Mammary microvascular endothelial cell (primary cell): Measurements from ENCODE around the gene ACTN3. TPM values are rescaled to one million over a fixed set of nuclear protein-coding genes. Genes with fewer than 3 reads are reported as not detected.

ENCODE experiments used
- total RNA-seq: library from RNA; depleted of rRNA; stranded (reverse); fragments of >200 nt; gene quantifications from 2 replicates; pipeline ENCODE4 v1.2.3, GENCODE V29; 2015

The ACTN3 gene
- total RNA-seq = not detected in 2 replicates

GRCh38 chr11:66546368-66546965 is at the start of gene ACTN3:
ACTN3 (plus strand) TSS chr11:66546903; CDS start chr11:66546938, 35 bp downstream.

GRCh38 chr11:66510271-66510989 is 36.3 kb upstream of the ACTN3 start, which contains the start of gene BBS1:
BBS1 (plus strand) TSS chr11:66510635; CDS start chr11:66510660, 25 bp downstream.

GRCh38 chr11:66545701-66546367 is 869 bp upstream of the ACTN3 start, which contains the start of gene ZDHHC24:
ZDHHC24 (minus strand) TSS chr11:66546048; CDS start chr11:66546003, 45 bp downstream.

GRCh38 chr11:66568124-66568916 is 21.6 kb downstream of the ACTN3 start, which contains the start of gene CTSF:
CTSF (minus strand) TSS chr11:66568606; CDS start chr11:66568486, 120 bp downstream.

GRCh38 chr11:66592457-66593302 is 46.0 kb downstream of the ACTN3 start, which contains the start of the genes CCDC87 and CCS:
CCDC87 (minus strand) TSS chr11:66593063; CDS start chr11:66593015, 48 bp downstream.
CCS (plus strand) TSS chr11:66593185; CDS start chr11:66593262, 77 bp downstream.

Other genes with a start within 250 kb of the ACTN3 start
- gene CD248, start 229.9 kb upstream of the ACTN3 start, total RNA-seq = 0.07 and 0.25 TPM in 2 replicates
- 11.2 and 17.5 TPM in 2 replicates for gene RIN1, start 210.5 kb upstream of the ACTN3 start, total RNA-seq
- 88.5 and 93.7 TPM in 2 replicates for gene BRMS1, start 201.8 kb upstream of the ACTN3 start, total RNA-seq
- gene B4GAT1, start 199.3 kb upstream of the ACTN3 start, total RNA-seq = 23.2 and 23.9 TPM in 2 replicates
- 0.13 and 0.30 TPM in 2 replicates for gene SLC29A2, start 175.1 kb upstream of the ACTN3 start, total RNA-seq
- gene NPAS4, start 125.9 kb upstream of the ACTN3 start, total RNA-seq = not detected in 2 replicates
- gene MRPL11, start 108.1 kb upstream of the ACTN3 start, total RNA-seq = 88.5 and 94.8 TPM in 2 replicates
- 3.9 and 6.1 TPM in 2 replicates for gene PELI3, start 80.0 kb upstream of the ACTN3 start, total RNA-seq
- 78.1 and 88.9 TPM in 2 replicates for gene DPP3, start 66.5 kb upstream of the ACTN3 start, total RNA-seq
- gene BBS1, start 36.3 kb upstream of the ACTN3 start, total RNA-seq = 15.7 and 17.3 TPM in 2 replicates
- gene ZDHHC24, start 855 bp upstream of the ACTN3 start, total RNA-seq = 21.1 and 25.0 TPM in 2 replicates
- gene CTSF, start 21.7 kb downstream of the ACTN3 start, total RNA-seq = 7.4 and 8.3 TPM in 2 replicates
- 0.05 TPM in 1 of 2 replicates, not detected in the other for gene CCDC87, start 46.2 kb downstream of the ACTN3 start, total RNA-seq
- gene CCS, start 46.3 kb downstream of the ACTN3 start, total RNA-seq = 14.0 and 23.7 TPM in 2 replicates
- 48.3 and 55.6 TPM in 2 replicates for gene RBM14, start 69.7 kb downstream of the ACTN3 start, total RNA-seq
- gene RBM4, start 91.8 kb downstream of the ACTN3 start, total RNA-seq = 101 and 107 TPM in 2 replicates
- 10.9 and 15.3 TPM in 2 replicates for gene RBM4B, start 131.0 kb downstream of the ACTN3 start, total RNA-seq
- 6.3 and 21.5 TPM in 2 replicates for gene SPTBN2, start 182.3 kb downstream of the ACTN3 start, total RNA-seq